Measurements from ENCODE around the gene MINDY4. TPM values are rescaled to one million over a fixed set of nuclear protein-coding genes. Genes with fewer than 3 reads are reported as not detected.

MINDY4 gene
- total RNA-seq, 6 experiments from 2014 or later, result 1.2 to 3.2 (median 2.3) TPM

- intact Hi-C loops (cut with DNase I), result no loop called here
- WGBS (ENCODE audit: insufficient coverage, low coverage, low lambda C conversion rate, missing lambda C conversion rate), result 79% methylated on average over 6 of the region's 14 CpGs
- Histone ChIP-seq H3K27ac (peak overlapping the region in 2 of 3 donors; percentile 68 to 72), H3K4me1 (peaks cover 0 to 38% (median 12%) of the 10 kb centered on the region in 4 donors), H3K9me3 (no peaks in the 10 kb centered on the region), H3K4me3 (no peak overlapping the region), H3K36me3 (no peaks in the 10 kb centered on the region), H3K27me3 (no peaks in the 10 kb centered on the region)
- DNase-seq (no peak), ATAC-seq (no peak)
- TF ChIP-seq CTCF (IDR thresholded peaks at IDR 0.05) (peak in 1 of 4 donors; percentile 6), POLR2A (IDR thresholded peaks at IDR 0.05) (no peak)
These were observed 123.8 kb downstream of the MINDY4 start for GRCh38 chr7:30894866-30895605.

GRCh38 chr7:30896036-30896435, 124.8 kb downstream of the MINDY4 start:
- TF ChIP-seq CTCF (IDR thresholded peaks at IDR 0.05) (no peak), POLR2A (IDR thresholded peaks at IDR 0.05) (no peak)
- Histone ChIP-seq H3K36me3 (no peaks in the 10 kb centered on the region), H3K4me3 (no peak overlapping the region), H3K4me1 (peaks cover 0 to 38% (median 12%) of the 10 kb centered on the region in 4 donors), H3K9me3 (no peaks in the 10 kb centered on the region), H3K27ac (peak overlapping the region in 2 of 3 donors; percentile 79 to 85), H3K27me3 (no peaks in the 10 kb centered on the region)
- ATAC-seq (peak in 3 of 4 donors; percentile 30 to 50 (median 36)), DNase-seq (peak in 1 of 3 donors; percentile 73)
- intact Hi-C loops (cut with DNase I), result no loop called here
- 71% methylated on average over 8 of the region's 9 CpGs for WGBS (ENCODE audit: insufficient coverage, low coverage, low lambda C conversion rate, missing lambda C conversion rate)

- Histone ChIP-seq H3K27me3 (no peaks in the 10 kb centered on the region), H3K4me3 (no peak overlapping the region), H3K36me3 (no peaks in the 10 kb centered on the region), H3K9me3 (no peaks in the 10 kb centered on the region), H3K27ac (peak overlapping the region in 2 of 3 donors; percentile 79 to 85), H3K4me1 (peaks cover 0 to 38% (median 12%) of the 10 kb centered on the region in 4 donors)
- peak; percentile 37 to 65 (median 52) for ATAC-seq
- WGBS (ENCODE audit: insufficient coverage, low coverage, low lambda C conversion rate, missing lambda C conversion rate), result 11% methylated on average over 13 of the region's 13 CpGs
- intact Hi-C loops (cut with DNase I), result no loop called here
- peak; percentile 54 to 60 (median 60) for DNase-seq
- TF ChIP-seq POLR2A (IDR thresholded peaks at IDR 0.05) (no peak), CTCF (IDR thresholded peaks at IDR 0.05) (no peak)
These were observed 125.8 kb downstream of the MINDY4 start for GRCh38 chr7:30896783-30897637.

GRCh38 chr7:30897770-30898169, 126.6 kb downstream of the MINDY4 start:
- Histone ChIP-seq H3K9me3 (no peaks in the 10 kb centered on the region), H3K4me3 (no peak overlapping the region), H3K27me3 (no peaks in the 10 kb centered on the region), H3K36me3 (no peaks in the 10 kb centered on the region), H3K4me1 (peaks cover 0 to 38% (median 12%) of the 10 kb centered on the region in 4 donors), H3K27ac (peak overlapping the region in 2 of 3 donors; percentile 79 to 85)
- no CpG with 5 or more reads among the region's 2 CpGs for WGBS (ENCODE audit: insufficient coverage, low coverage, low lambda C conversion rate, missing lambda C conversion rate)
- ATAC-seq, result no peak
- intact Hi-C loops (cut with DNase I), result no loop called here
- DNase-seq, result no peak
- TF ChIP-seq POLR2A (IDR thresholded peaks at IDR 0.05) (no peak), CTCF (IDR thresholded peaks at IDR 0.05) (no peak)

Data from right lobe of liver (tissue), 6 donors.